Liver (tissue), 9 donors: ENCODE data around the gene CSNK1G1. TPM values are rescaled to one million over a fixed set of nuclear protein-coding genes. Genes with fewer than 3 reads are reported as not detected.

Experiments used
- DNase-seq: peaks from one replicate; pipeline ENCODE4 v3.0.0-alpha.2; 2017; ENCODE audit warnings: low spot score
- H3K27ac ChIP-seq, 2 donors: one replicate each; pipeline ENCODE4 v1.7.0; 2013; ENCODE audit warnings: inconsistent platforms in 2 of 2, low read length in 2 of 2, control low read depth in 1 of 2, low read depth in 1 of 2, mild to moderate bottlenecking in 1 of 2
- H3K27me3 ChIP-seq, 4 donors: one replicate each; pipeline versions ENCODE4 v1.6.1 to v1.7.0; 2013; ENCODE audit warnings: low read length in 3 of 4, inconsistent platforms in 1 of 4, mild to moderate bottlenecking in 1 of 4, moderate library complexity in 1 of 4; ENCODE audit not compliant: control insufficient read depth in 4 of 4, insufficient read depth in 4 of 4
- H3K36me3 ChIP-seq, 4 donors: one replicate each; pipeline versions ENCODE4 v1.6.1 to v1.7.0; 2013; ENCODE audit warnings: low read length in 3 of 4, mild to moderate bottlenecking in 3 of 4, low read depth in 1 of 4, moderate library complexity in 1 of 4; ENCODE audit not compliant: control insufficient read depth in 4 of 4, insufficient read depth in 3 of 4
- H3K4me1 ChIP-seq, 4 donors: one replicate each; pipeline versions ENCODE4 v1.6.1 to v1.7.0; 2013; ENCODE audit warnings: low read length in 3 of 4, mild to moderate bottlenecking in 3 of 4, moderate library complexity in 1 of 4; ENCODE audit not compliant: control insufficient read depth in 4 of 4, insufficient read depth in 4 of 4
- H3K4me3 ChIP-seq, 3 donors: one replicate each; pipeline versions ENCODE4 v1.6.1 to v1.7.0; 2013; ENCODE audit warnings: low read length in 3 of 3, control low read depth in 1 of 3, low read depth in 1 of 3, mild to moderate bottlenecking in 1 of 3
- H3K9ac ChIP-seq, 2 donors: one replicate each; pipeline ENCODE4 v1.7.0; 2013; ENCODE audit warnings: low read length in 2 of 2, mild to moderate bottlenecking in 2 of 2, moderate library complexity in 2 of 2, control low read depth in 1 of 2, low read depth in 1 of 2
- H3K9me3 ChIP-seq, 4 donors: one replicate each; pipeline versions ENCODE4 v1.6.1 to v1.7.0; 2013; ENCODE audit warnings: low read length in 3 of 4; ENCODE audit not compliant: control insufficient read depth in 4 of 4
- EGR1 ChIP-seq, 2 donors: IDR thresholded peaks; 2 replicates each; pipeline ENCODE4 v1.6.1; 2016 to 2018; ENCODE audit warnings: antibody characterized with exemption in 2 of 2, low read depth in 2 of 2
- FOXA1 ChIP-seq: IDR thresholded peaks from 2 replicates; pipeline ENCODE4 v1.6.1; 2016; ENCODE audit warnings: antibody characterized with exemption
- FOXA2 ChIP-seq: IDR thresholded peaks from 2 replicates; pipeline ENCODE4 v1.6.1; 2016; ENCODE audit warnings: antibody characterized with exemption
- GABPA ChIP-seq, 2 donors: IDR thresholded peaks in 1 of 2; conservative IDR thresholded peaks in 1 of 2; 2 replicates each; pipeline ENCODE4 v1.6.1; 2016; ENCODE audit warnings: antibody characterized with exemption in 2 of 2, mild to moderate bottlenecking in 1 of 2, moderate library complexity in 1 of 2
- HNF4A ChIP-seq, 2 donors: conservative IDR thresholded peaks; 2 replicates each; pipeline ENCODE4 v1.6.1; 2016; ENCODE audit warnings: antibody characterized with exemption in 2 of 2, mild to moderate bottlenecking in 2 of 2
- HNF4G ChIP-seq: IDR thresholded peaks from 2 replicates; pipeline ENCODE4 v1.6.1; 2016; ENCODE audit warnings: antibody characterized with exemption
- JUND ChIP-seq, 2 donors: IDR thresholded peaks; 2 replicates each; pipeline ENCODE4 v1.6.1; 2016; ENCODE audit warnings: antibody characterized with exemption in 2 of 2
- NR2F2 ChIP-seq: IDR thresholded peaks from 2 replicates; pipeline ENCODE4 v1.6.1; 2016; ENCODE audit warnings: antibody characterized with exemption
- RAD21 ChIP-seq, 2 donors: IDR thresholded peaks; 2 replicates each; pipeline ENCODE4 v1.6.1; 2016; ENCODE audit warnings: antibody characterized with exemption in 2 of 2, mild to moderate bottlenecking in 2 of 2
- RXRA ChIP-seq, 2 donors: IDR thresholded peaks; 2 replicates each; pipeline ENCODE4 v1.6.1; 2017 to 2018; ENCODE audit warnings: antibody characterized with exemption in 2 of 2, mild to moderate bottlenecking in 1 of 2
- SP1 ChIP-seq: IDR thresholded peaks from 2 replicates; pipeline ENCODE4 v1.6.1; 2018; ENCODE audit warnings: antibody characterized with exemption, mild to moderate bottlenecking
- TAF1 ChIP-seq: conservative IDR thresholded peaks from 2 replicates; pipeline ENCODE4 v1.6.1; 2016; ENCODE audit warnings: antibody characterized with exemption, mild to moderate bottlenecking
- YY1 ChIP-seq: IDR thresholded peaks from 2 replicates; pipeline ENCODE4 v1.6.1; 2016; ENCODE audit warnings: antibody characterized with exemption, mild to moderate bottlenecking
- WGBS: extraction: QIAGEN DNeasy Blood & Tissue Kit; methylation state at CpG from one replicate; pipeline ENCODE4 v1.1.7; 2013; 5-methylcytosine and 5-hydroxymethylcytosine counted together
- polyA plus RNA-seq, 2 donors: library from polyadenylated mRNA; stranded (reverse) in 1 of 2; unstranded in 1 of 2; fragments of 200-250 nt in 1 of 2; fragments of >200 nt in 1 of 2; fragmentation: Nextera tagmentation in 1 of 2; extraction: Ambion mirVana in 1 of 2; gene quantifications; one replicate each; pipeline versions ENCODE4 v1.2.1 to v1.2.3, GENCODE V29; 2013 to 2015
- total RNA-seq, 2 donors: library from RNA; depleted of rRNA; stranded (reverse); fragments of >200 nt; gene quantifications; one replicate each; pipeline ENCODE4 v1.2.3, GENCODE V29; 2014
- TF ChIP-seq, protein P1 (sequence below): IDR thresholded peaks from 2 replicates; pipeline ENCODE4 v1.6.1; 2016; ENCODE audit warnings: antibody characterized with exemption
- TF ChIP-seq, protein P2 (sequence below): fragments of 150-350 bp; IDR thresholded peaks from 2 replicates; pipeline ENCODE4 v1.5.1; 2017; ENCODE audit warnings: improper control_type of control experiment, low read depth, low read length; ENCODE audit not compliant: missing input control
- TF ChIP-seq, protein P3 (sequence below): IDR thresholded peaks from 2 replicates; pipeline ENCODE4 v1.6.1; 2016; ENCODE audit warnings: antibody characterized with exemption
- TF ChIP-seq, protein P4 (sequence below): IDR thresholded peaks from 2 replicates; pipeline ENCODE4 v1.6.1; 2016; ENCODE audit warnings: antibody characterized with exemption, mild to moderate bottlenecking
- TF ChIP-seq, protein P5 (sequence below): IDR thresholded peaks from 2 replicates; pipeline ENCODE4 v1.6.1; 2016; ENCODE audit warnings: antibody characterized with exemption
- donor health status: healthy.
- donor health status: healthy.
- donor health status: healthy.
- donor health status: healthy.
- donor health status: healthy.

The CSNK1G1 gene
- total and polyA plus RNA-seq, 4 donors = 1.7 to 9.1 (median 5.8) TPM

DNA sequence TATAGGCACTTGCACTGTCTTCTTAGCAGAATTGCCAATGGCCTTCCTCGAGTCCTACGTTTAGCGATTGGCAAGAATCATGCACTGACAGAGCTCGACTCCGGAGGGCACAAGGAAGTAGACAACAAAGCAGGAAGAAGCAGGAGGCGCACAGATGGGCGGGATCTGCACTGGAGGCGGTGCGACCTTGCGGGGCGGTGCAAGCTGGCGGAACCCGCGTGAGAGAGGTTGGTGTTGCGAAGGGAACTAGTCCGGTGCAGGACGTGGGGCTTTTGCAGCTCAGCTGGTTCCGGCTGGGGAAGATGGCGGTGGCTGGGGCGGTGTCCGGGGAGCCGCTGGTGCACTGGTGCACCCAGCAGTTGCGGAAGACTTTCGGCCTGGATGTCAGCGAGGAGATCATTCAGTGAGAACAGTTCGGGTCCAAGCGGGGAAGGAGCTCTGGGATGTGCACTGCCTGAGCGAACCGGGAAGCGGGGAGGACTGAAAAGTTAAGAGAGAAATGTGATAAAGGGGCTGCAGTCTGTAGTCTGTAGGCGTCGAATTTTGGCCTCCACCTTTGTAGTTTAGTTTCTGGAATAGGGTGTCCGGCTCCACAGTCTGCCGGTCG, 31.7 kb upstream of the CSNK1G1 start, which contains the start of gene TRIP4:
TSS of gene TRIP4 (plus strand) at position 275 of the 607 bp plus-strand sequence. CDS start at position 303, 28 bp downstream.
- Histone ChIP-seq H3K4me1 (peaks cover 1 to 12% (median 9%) of the 10 kb centered on the region in 4 donors), H3K27me3 (no peaks in the 10 kb centered on the region), H3K36me3 (no peaks in the 10 kb centered on the region), H3K4me3 (peak within 1 kb of the TSS; percentile 69 to 100 (median 91)), H3K9me3 (no peaks in the 10 kb centered on the region), H3K9ac (peak within 1 kb of the TSS; percentile 36 to 79), H3K27ac (peak within 1 kb of the TSS; percentile 40 to 62)
- WGBS = under 1% methylated on average over 35 of the region's 35 CpGs
- TF ChIP-seq SP1 (peak; percentile 78), NR2F2 (peak; percentile 61), FOXA1 (no peak), RXRA (IDR thresholded peaks at IDR 0.05) (peak; percentile 39 to 75), TAF1 (peak; percentile 89), HNF4G (no peak), EGR1 (IDR thresholded peaks at IDR 0.05; ENCODE audit: low read depth in 2 of 2) (no peak), JUND (IDR thresholded peaks at IDR 0.05) (peak in 1 of 2 donors; percentile 11), FOXA2 (no peak), YY1 (peak; percentile 98), GABPA (IDR thresholded peaks at IDR 0.05 in 1 of 2, conservative IDR thresholded peaks at IDR 0.05 in 1 of 2) (peak; percentile 88 to 96), HNF4A (conservative IDR thresholded peaks at IDR 0.05) (peak in 1 of 2 donors; percentile 54), RAD21 (IDR thresholded peaks at IDR 0.05) (peak; percentile 62 to 68)
- TF ChIP-seq, protein P1, sequence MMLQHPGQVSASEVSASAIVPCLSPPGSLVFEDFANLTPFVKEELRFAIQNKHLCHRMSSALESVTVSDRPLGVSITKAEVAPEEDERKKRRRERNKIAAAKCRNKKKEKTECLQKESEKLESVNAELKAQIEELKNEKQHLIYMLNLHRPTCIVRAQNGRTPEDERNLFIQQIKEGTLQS = peak; percentile 53
- TF ChIP-seq, protein P2, sequence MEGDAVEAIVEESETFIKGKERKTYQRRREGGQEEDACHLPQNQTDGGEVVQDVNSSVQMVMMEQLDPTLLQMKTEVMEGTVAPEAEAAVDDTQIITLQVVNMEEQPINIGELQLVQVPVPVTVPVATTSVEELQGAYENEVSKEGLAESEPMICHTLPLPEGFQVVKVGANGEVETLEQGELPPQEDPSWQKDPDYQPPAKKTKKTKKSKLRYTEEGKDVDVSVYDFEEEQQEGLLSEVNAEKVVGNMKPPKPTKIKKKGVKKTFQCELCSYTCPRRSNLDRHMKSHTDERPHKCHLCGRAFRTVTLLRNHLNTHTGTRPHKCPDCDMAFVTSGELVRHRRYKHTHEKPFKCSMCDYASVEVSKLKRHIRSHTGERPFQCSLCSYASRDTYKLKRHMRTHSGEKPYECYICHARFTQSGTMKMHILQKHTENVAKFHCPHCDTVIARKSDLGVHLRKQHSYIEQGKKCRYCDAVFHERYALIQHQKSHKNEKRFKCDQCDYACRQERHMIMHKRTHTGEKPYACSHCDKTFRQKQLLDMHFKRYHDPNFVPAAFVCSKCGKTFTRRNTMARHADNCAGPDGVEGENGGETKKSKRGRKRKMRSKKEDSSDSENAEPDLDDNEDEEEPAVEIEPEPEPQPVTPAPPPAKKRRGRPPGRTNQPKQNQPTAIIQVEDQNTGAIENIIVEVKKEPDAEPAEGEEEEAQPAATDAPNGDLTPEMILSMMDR = no peak
- TF ChIP-seq, protein P3, sequence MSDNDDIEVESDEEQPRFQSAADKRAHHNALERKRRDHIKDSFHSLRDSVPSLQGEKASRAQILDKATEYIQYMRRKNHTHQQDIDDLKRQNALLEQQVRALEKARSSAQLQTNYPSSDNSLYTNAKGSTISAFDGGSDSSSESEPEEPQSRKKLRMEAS = peak; percentile 94
- TF ChIP-seq, protein P4, sequence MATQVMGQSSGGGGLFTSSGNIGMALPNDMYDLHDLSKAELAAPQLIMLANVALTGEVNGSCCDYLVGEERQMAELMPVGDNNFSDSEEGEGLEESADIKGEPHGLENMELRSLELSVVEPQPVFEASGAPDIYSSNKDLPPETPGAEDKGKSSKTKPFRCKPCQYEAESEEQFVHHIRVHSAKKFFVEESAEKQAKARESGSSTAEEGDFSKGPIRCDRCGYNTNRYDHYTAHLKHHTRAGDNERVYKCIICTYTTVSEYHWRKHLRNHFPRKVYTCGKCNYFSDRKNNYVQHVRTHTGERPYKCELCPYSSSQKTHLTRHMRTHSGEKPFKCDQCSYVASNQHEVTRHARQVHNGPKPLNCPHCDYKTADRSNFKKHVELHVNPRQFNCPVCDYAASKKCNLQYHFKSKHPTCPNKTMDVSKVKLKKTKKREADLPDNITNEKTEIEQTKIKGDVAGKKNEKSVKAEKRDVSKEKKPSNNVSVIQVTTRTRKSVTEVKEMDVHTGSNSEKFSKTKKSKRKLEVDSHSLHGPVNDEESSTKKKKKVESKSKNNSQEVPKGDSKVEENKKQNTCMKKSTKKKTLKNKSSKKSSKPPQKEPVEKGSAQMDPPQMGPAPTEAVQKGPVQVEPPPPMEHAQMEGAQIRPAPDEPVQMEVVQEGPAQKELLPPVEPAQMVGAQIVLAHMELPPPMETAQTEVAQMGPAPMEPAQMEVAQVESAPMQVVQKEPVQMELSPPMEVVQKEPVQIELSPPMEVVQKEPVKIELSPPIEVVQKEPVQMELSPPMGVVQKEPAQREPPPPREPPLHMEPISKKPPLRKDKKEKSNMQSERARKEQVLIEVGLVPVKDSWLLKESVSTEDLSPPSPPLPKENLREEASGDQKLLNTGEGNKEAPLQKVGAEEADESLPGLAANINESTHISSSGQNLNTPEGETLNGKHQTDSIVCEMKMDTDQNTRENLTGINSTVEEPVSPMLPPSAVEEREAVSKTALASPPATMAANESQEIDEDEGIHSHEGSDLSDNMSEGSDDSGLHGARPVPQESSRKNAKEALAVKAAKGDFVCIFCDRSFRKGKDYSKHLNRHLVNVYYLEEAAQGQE = peak; percentile 62
- TF ChIP-seq, protein P5, sequence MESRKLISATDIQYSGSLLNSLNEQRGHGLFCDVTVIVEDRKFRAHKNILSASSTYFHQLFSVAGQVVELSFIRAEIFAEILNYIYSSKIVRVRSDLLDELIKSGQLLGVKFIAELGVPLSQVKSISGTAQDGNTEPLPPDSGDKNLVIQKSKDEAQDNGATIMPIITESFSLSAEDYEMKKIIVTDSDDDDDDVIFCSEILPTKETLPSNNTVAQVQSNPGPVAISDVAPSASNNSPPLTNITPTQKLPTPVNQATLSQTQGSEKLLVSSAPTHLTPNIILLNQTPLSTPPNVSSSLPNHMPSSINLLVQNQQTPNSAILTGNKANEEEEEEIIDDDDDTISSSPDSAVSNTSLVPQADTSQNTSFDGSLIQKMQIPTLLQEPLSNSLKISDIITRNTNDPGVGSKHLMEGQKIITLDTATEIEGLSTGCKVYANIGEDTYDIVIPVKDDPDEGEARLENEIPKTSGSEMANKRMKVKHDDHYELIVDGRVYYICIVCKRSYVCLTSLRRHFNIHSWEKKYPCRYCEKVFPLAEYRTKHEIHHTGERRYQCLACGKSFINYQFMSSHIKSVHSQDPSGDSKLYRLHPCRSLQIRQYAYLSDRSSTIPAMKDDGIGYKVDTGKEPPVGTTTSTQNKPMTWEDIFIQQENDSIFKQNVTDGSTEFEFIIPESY = peak; percentile 74
- DNase-seq = peak; percentile 94
